Measurements from ENCODE around the gene EN1. TPM values are rescaled to one million over a fixed set of nuclear protein-coding genes. Genes with fewer than 3 reads are reported as not detected.

The EN1 gene
- total RNA-seq, 1 experiment from 2014 or later: not detected

DNA sequence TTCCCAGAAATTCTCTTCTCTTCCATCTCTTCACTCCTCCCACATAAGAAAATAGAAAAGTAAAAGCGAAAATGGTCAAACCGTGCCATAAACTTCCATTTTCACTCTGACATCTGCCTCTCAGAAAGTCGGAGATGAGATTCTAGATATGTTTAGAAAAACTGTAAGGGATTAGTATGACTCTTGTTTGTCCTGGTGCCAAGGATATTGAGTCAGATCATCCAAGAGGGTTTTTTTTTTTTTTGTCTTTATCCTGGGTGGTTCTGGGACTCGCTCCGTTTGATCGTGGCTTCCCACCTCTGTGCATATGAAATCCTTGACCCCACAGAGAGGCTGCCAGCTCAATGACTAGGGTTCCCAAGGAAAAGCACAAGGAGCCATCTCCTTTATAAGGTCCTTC, 17.3 kb downstream of the EN1 start:
- intact Hi-C loops (cut with micrococcal nuclease): no loop called here
- ATAC-seq: no peak
- Histone ChIP-seq H3K9me3 (ENCODE audit: control insufficient read depth in 1 of 2, insufficient read depth in 1 of 2, low read depth in 1 of 2, low read length in 2 of 2) (no peaks in the 10 kb centered on the region), H3K9me2 (ENCODE audit: insufficient read depth) (no peaks in the 10 kb centered on the region), H3K4me2 (ENCODE audit: low read length) (no peak overlapping the region), H3K36me3 (ENCODE audit: control insufficient read depth in 1 of 2, insufficient read depth in 2 of 2, low read length in 2 of 2) (no peaks in the 10 kb centered on the region), H3K79me2 (ENCODE audit: insufficient read depth, low read length) (no peaks in the 10 kb centered on the region), H4K20me1 (ENCODE audit: insufficient read depth) (no peaks in the 10 kb centered on the region; the same call in 1 of the 2 replicates), H3K9ac (ENCODE audit: low read length) (no peak overlapping the region), H3K27me3 (ENCODE audit: insufficient read depth, low read length) (peaks cover 23% of the 10 kb centered on the region), H3K4me1 (ENCODE audit: control insufficient read depth in 1 of 2, insufficient read depth in 2 of 2, low read length in 2 of 2) (no peaks in the 10 kb centered on the region), H3K27ac (ENCODE audit: low read depth, low read length) (no peak overlapping the region), H2AFZ (ENCODE audit: low read depth, low read length, poor library complexity, severe bottlenecking) (no peak overlapping the region), H3K4me3 (replicated peaks in 1 of 2; ENCODE audit: low read depth in 1 of 2, low read length in 2 of 2) (no peak overlapping the region)
- BruUV-seq (replicated peaks): no TSS peak
- no peak for TF ChIP-seq EGR1 (IDR thresholded peaks at IDR 0.05; ENCODE audit: low read depth)
- TF ChIP-seq RAD21 (IDR thresholded peaks at IDR 0.05; ENCODE audit: low read depth): no peak
- TF ChIP-seq ZBTB33 (IDR thresholded peaks at IDR 0.05; ENCODE audit: extremely low read depth, insufficient replicate concordance, low read length): no peak
- TF ChIP-seq JUND (IDR thresholded peaks at IDR 0.05): no peak
- TF ChIP-seq ELF1 (IDR thresholded peaks at IDR 0.05; ENCODE audit: borderline replicate concordance, low read depth): no peak
- TF ChIP-seq SIN3A (IDR thresholded peaks at IDR 0.05; ENCODE audit: low read depth): no peak
- no peak for TF ChIP-seq CBX3 (IDR thresholded peaks at IDR 0.05; ENCODE audit: low read depth)
- no peak for TF ChIP-seq MAX (IDR thresholded peaks at IDR 0.05)
- no peak for TF ChIP-seq ZNF274 (IDR thresholded peaks at IDR 0.05; ENCODE audit: low read depth, low read length)
- TF ChIP-seq, protein P1, sequence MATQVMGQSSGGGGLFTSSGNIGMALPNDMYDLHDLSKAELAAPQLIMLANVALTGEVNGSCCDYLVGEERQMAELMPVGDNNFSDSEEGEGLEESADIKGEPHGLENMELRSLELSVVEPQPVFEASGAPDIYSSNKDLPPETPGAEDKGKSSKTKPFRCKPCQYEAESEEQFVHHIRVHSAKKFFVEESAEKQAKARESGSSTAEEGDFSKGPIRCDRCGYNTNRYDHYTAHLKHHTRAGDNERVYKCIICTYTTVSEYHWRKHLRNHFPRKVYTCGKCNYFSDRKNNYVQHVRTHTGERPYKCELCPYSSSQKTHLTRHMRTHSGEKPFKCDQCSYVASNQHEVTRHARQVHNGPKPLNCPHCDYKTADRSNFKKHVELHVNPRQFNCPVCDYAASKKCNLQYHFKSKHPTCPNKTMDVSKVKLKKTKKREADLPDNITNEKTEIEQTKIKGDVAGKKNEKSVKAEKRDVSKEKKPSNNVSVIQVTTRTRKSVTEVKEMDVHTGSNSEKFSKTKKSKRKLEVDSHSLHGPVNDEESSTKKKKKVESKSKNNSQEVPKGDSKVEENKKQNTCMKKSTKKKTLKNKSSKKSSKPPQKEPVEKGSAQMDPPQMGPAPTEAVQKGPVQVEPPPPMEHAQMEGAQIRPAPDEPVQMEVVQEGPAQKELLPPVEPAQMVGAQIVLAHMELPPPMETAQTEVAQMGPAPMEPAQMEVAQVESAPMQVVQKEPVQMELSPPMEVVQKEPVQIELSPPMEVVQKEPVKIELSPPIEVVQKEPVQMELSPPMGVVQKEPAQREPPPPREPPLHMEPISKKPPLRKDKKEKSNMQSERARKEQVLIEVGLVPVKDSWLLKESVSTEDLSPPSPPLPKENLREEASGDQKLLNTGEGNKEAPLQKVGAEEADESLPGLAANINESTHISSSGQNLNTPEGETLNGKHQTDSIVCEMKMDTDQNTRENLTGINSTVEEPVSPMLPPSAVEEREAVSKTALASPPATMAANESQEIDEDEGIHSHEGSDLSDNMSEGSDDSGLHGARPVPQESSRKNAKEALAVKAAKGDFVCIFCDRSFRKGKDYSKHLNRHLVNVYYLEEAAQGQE (IDR thresholded peaks at IDR 0.05; ENCODE audit: low read depth): no peak
- TF ChIP-seq YY1 (IDR thresholded peaks at IDR 0.05; ENCODE audit: extremely low read depth, insufficient replicate concordance, low read depth, low read length): no peak
- TF ChIP-seq POLR2A (IDR thresholded peaks at IDR 0.05; ENCODE audit: borderline replicate concordance, extremely low read depth, insufficient read depth, insufficient read length): no peak
- no peak for TF ChIP-seq EZH2 (IDR thresholded peaks at IDR 0.05)
- TF ChIP-seq SP1 (IDR thresholded peaks at IDR 0.05; ENCODE audit: low read depth): no peak
- TF ChIP-seq, protein P2, sequence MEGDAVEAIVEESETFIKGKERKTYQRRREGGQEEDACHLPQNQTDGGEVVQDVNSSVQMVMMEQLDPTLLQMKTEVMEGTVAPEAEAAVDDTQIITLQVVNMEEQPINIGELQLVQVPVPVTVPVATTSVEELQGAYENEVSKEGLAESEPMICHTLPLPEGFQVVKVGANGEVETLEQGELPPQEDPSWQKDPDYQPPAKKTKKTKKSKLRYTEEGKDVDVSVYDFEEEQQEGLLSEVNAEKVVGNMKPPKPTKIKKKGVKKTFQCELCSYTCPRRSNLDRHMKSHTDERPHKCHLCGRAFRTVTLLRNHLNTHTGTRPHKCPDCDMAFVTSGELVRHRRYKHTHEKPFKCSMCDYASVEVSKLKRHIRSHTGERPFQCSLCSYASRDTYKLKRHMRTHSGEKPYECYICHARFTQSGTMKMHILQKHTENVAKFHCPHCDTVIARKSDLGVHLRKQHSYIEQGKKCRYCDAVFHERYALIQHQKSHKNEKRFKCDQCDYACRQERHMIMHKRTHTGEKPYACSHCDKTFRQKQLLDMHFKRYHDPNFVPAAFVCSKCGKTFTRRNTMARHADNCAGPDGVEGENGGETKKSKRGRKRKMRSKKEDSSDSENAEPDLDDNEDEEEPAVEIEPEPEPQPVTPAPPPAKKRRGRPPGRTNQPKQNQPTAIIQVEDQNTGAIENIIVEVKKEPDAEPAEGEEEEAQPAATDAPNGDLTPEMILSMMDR (IDR thresholded peaks at IDR 0.05 in 2 of 3, conservative IDR thresholded peaks at IDR 0.05 in 1 of 3; ENCODE audit: borderline replicate concordance in 1 of 3, insufficient read depth in 1 of 3, low read depth in 2 of 3, low read length in 2 of 3): no peak
- TF ChIP-seq, protein P3, sequence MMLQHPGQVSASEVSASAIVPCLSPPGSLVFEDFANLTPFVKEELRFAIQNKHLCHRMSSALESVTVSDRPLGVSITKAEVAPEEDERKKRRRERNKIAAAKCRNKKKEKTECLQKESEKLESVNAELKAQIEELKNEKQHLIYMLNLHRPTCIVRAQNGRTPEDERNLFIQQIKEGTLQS (IDR thresholded peaks at IDR 0.05): no peak
- no peak for TF ChIP-seq CEBPB (IDR thresholded peaks at IDR 0.05; ENCODE audit: low read depth)
- TF ChIP-seq SRF (IDR thresholded peaks at IDR 0.05; ENCODE audit: low read depth): no peak
- no peak for TF ChIP-seq TCF7L2 (IDR thresholded peaks at IDR 0.05; ENCODE audit: borderline replicate concordance, extremely low read depth, insufficient read depth, insufficient read length)
- TF ChIP-seq FOSL1 (IDR thresholded peaks at IDR 0.05; ENCODE audit: low read depth): no peak
- ChIA-PET CTCF (interaction anchor here (0.9 kb wide), 1 partner anchor 25 kb away, joined by 3 read pairs; no protein-coding TSS in a partner anchor), POLR2A (no interaction called here), RAD21 (ENCODE audit: low non-redundant PET in 1 of 2, low total read pairs in 2 of 2, uncharacterized antibody in 2 of 2, unreplicated experiment in 2 of 2) (no interaction called here)
- no peak for DNase-seq (ENCODE audit: low read depth, low spot score)
